ENCODE results near the gene BAZ2A. TPM values are rescaled to one million over a fixed set of nuclear protein-coding genes. Genes with fewer than 3 reads are reported as not detected.

The BAZ2A gene
- total and polyA plus RNA-seq, 2 experiments from 2014 or later: 109 to 111 TPM

- Histone ChIP-seq H3K4me3 (no peak overlapping the region), H3F3A (replicated peaks; ENCODE audit: low read depth) (peaks cover 9% of the 10 kb centered on the region), H3K36me3 (ENCODE audit: insufficient read depth) (peaks cover 72% of the 10 kb centered on the region), H3K27ac (ENCODE audit: low read depth) (no peak overlapping the region), H3K4me1 (ENCODE audit: insufficient read depth) (no peaks in the 10 kb centered on the region), H3K79me2 (replicated peaks; ENCODE audit: insufficient read depth) (no peaks in the 10 kb centered on the region), H4K20me1 (replicated peaks; ENCODE audit: insufficient read depth) (peaks cover 4% of the 10 kb centered on the region), H2AFZ (no peak overlapping the region), H3K4me2 (no peak overlapping the region), H3K9me2 (ENCODE audit: insufficient read depth) (no peaks in the 10 kb centered on the region), H3K27me3 (ENCODE audit: insufficient read depth) (no peaks in the 10 kb centered on the region)
- Mint-ChIP-seq H3K27ac (no peak overlapping the region), H3K27me3 (ENCODE audit: insufficient read depth, low read depth, poor library complexity) (peaks cover 3% of the 10 kb centered on the region), H3K4me1 (no peaks in the 10 kb centered on the region), H3K9me3 (no peaks in the 10 kb centered on the region), H3K36me3 (ENCODE audit: low read depth) (peaks cover 91% of the 10 kb centered on the region), H3K4me3 (no peak overlapping the region)
- DNase-seq (ENCODE audit: low spot score) (no peak), ATAC-seq (no peak)
- no peak for TF ChIP-seq STAT1 (IDR thresholded peaks at IDR 0.05; ENCODE audit: unreplicated experiment)
- TF ChIP-seq EZH2 (IDR thresholded peaks at IDR 0.05; ENCODE audit: low read depth, unreplicated experiment): no peak
These were observed 25.8 kb downstream of the BAZ2A start for GRCh38 chr12:56604355-56604754.

GRCh38 chr12:56602239-56602638, 27.9 kb downstream of the BAZ2A start:
- Histone ChIP-seq H3K27me3 (ENCODE audit: insufficient read depth) (no peaks in the 10 kb centered on the region), H3K4me2 (no peak overlapping the region), H3K9me2 (ENCODE audit: insufficient read depth) (no peaks in the 10 kb centered on the region), H3K79me2 (replicated peaks; ENCODE audit: insufficient read depth) (no peaks in the 10 kb centered on the region), H3K4me3 (no peak overlapping the region), H3K27ac (ENCODE audit: low read depth) (no peak overlapping the region), H3K36me3 (ENCODE audit: insufficient read depth) (peaks cover 69% of the 10 kb centered on the region), H3F3A (replicated peaks; ENCODE audit: low read depth) (peaks cover 14% of the 10 kb centered on the region), H2AFZ (no peak overlapping the region), H3K4me1 (ENCODE audit: insufficient read depth) (peaks cover under 1% of the 10 kb centered on the region; the same call in 1 of the 2 replicates), H4K20me1 (replicated peaks; ENCODE audit: insufficient read depth) (peaks cover under 1% of the 10 kb centered on the region)
- DNase-seq (ENCODE audit: low spot score): no peak
- ATAC-seq: no peak
- peaks cover 96% of the 10 kb centered on the region for H3K36me3 Mint-ChIP-seq (ENCODE audit: low read depth)
- no peak overlapping the region for H3K4me3 Mint-ChIP-seq
- H3K4me1 Mint-ChIP-seq: peaks cover 5% of the 10 kb centered on the region; the same call in 2 of the 3 replicates
- no peak overlapping the region for H3K27ac Mint-ChIP-seq
- H3K9me3 Mint-ChIP-seq: no peaks in the 10 kb centered on the region
- no peak for TF ChIP-seq STAT1 (IDR thresholded peaks at IDR 0.05; ENCODE audit: unreplicated experiment)
- no peak for TF ChIP-seq REST (IDR thresholded peaks at IDR 0.05; ENCODE audit: unreplicated experiment)
- no peak for TF ChIP-seq NANOG (IDR thresholded peaks at IDR 0.05; ENCODE audit: borderline replicate concordance)
- TF ChIP-seq JUNB (IDR thresholded peaks at IDR 0.05; ENCODE audit: unreplicated experiment): no peak
- no peak for TF ChIP-seq EZH2phosphoT487 (IDR thresholded peaks at IDR 0.05; ENCODE audit: unreplicated experiment)
- TF ChIP-seq ZNF462 (CRISPR knock-in tag; IDR thresholded peaks at IDR 0.05): no peak
- TF ChIP-seq CREB1 (CRISPR knock-in tag; IDR thresholded peaks at IDR 0.05; ENCODE audit: low read depth): no peak
- TF ChIP-seq EZH2 (IDR thresholded peaks at IDR 0.05; ENCODE audit: low read depth, unreplicated experiment): no peak
- no peak for TF ChIP-seq ZNF114 (CRISPR knock-in tag; IDR thresholded peaks at IDR 0.05)
- no peak for TF ChIP-seq ZNF331 (CRISPR knock-in tag; IDR thresholded peaks at IDR 0.05; ENCODE audit: low read depth)
- H3K27me3 Mint-ChIP-seq (ENCODE audit: insufficient read depth, low read depth, poor library complexity): peaks cover 6% of the 10 kb centered on the region
